Adrenal gland (tissue), 12 donors: ENCODE results near the gene PROX1. TPM values are rescaled to one million over a fixed set of nuclear protein-coding genes. Genes with fewer than 3 reads are reported as not detected.

Source experiments
- DNase-seq, 7 donors: peaks; one replicate each; pipeline ENCODE4 v3.0.0-alpha.2; 2019 to 2020
- H3K27ac ChIP-seq, 5 donors: fragments of 200-600 bp; sonication (generic) in 4 of 5; 1 replicate in 3 of 5; 2 replicates in 2 of 5; pipeline versions ENCODE4 v1.5.1 to v1.8.0; 2016 to 2020; ENCODE audit warnings: mild to moderate bottlenecking in 1 of 5
- H3K27me3 ChIP-seq: fragments of 200-600 bp; 2 replicates; pipeline ENCODE4 v1.8.0; 2021
- H3K36me3 ChIP-seq, 2 donors: fragments of 200-600 bp; replicated peaks in 1 of 2; 1 replicate in 1 of 2; 2 replicates in 1 of 2; pipeline versions ENCODE4 v1.5.1 to v1.8.0; 2018 to 2022
- H3K4me1 ChIP-seq, 2 donors: fragments of 200-600 bp; replicated peaks in 1 of 2; 1 replicate in 1 of 2; 2 replicates in 1 of 2; pipeline versions ENCODE4 v1.5.1 to v1.8.0; 2018 to 2021
- H3K4me3 ChIP-seq, 4 donors: fragments of 200-600 bp; sonication (generic) in 3 of 4; one replicate each; pipeline ENCODE4 v1.5.1; 2016 to 2018
- H3K9me3 ChIP-seq, 3 donors: fragments of 200-600 bp; sonication (generic) in 1 of 3; replicated peaks in 1 of 3; 1 replicate in 2 of 3; 2 replicates in 1 of 3; pipeline versions ENCODE4 v1.5.1 to v1.8.0; 2016 to 2021
- POLR2A ChIP-seq, 2 donors: fragments of 450-650 bp; IDR thresholded peaks; one replicate each; pipeline ENCODE4 v1.6.1; 2017; ENCODE audit warnings: antibody characterized with exemption in 2 of 2, mild to moderate bottlenecking in 2 of 2, moderate library complexity in 1 of 2
- WGBS, 4 donors: extraction: QIAGEN DNeasy Blood & Tissue Kit in 2 of 4; methylation state at CpG; one replicate each; pipeline versions ENCODE4 v1.1.5 to v1.1.7; 2013 to 2017; 5-methylcytosine and 5-hydroxymethylcytosine counted together
- intact Hi-C, 2 donors: fragments of 100-400 bp; cut with DNase I; formaldehyde crosslinking; loops; one replicate each; pipeline versions ENCODE4 v1.14.1 to v1.15.0; 2022 to 2023
- polyA plus RNA-seq, 3 donors: library from polyadenylated mRNA; stranded (reverse); fragments of 200-250 nt in 2 of 3; fragments of 350-450 nt in 1 of 3; fragmentation: Illumina TruSeq in 1 of 3; extraction: RNeasy Lipid Tissue Mini Kit (QIAGEN cat#74804) in 1 of 3; gene quantifications; one replicate each; pipeline ENCODE4 v1.2.3, GENCODE V29; 2013 to 2014
- total RNA-seq, 9 donors: library from RNA; depleted of rRNA in 4 of 9; stranded (reverse); fragments of >200 nt in 4 of 9; fragments of 120-200 nt in 1 of 9; fragmentation: NEBNext Ultra II Directional in 1 of 9; extraction: Animal tissue kit (Norgen Biotek cat#: 25700) in 1 of 9; gene quantifications; one replicate each; pipeline versions ENCODE4 v1.1.0 to v1.2.4, GENCODE V29; 2013 to 2023
- TF ChIP-seq, protein P1 (sequence below), 6 experiments: fragments of 450-650 bp in 4 of 6; fragments of 200-600 bp in 2 of 6; sonication (generic) in 1 of 6; IDR thresholded peaks; 1 replicate in 5 of 6; 2 replicates in 1 of 6; pipeline versions ENCODE4 v1.5.1 to v1.8.0; 2016 to 2021; ENCODE audit warnings: antibody characterized with exemption in 6 of 6, mild to moderate bottlenecking in 2 of 6, moderate library complexity in 1 of 6
- donor health status: healthy with polysubstance abuse.
- donor health status: Bipolar disorder and iron deficiency.
- donor health status: DM: yes; HTN: yes; CAD: no.
- donor health status: DM: no; HTN: no; CAD: no.
- donor health status: DM: no; HTN: no; CAD: no.
- donor health status: DM: yes; HTN: yes; CAD: no.

The PROX1 gene
- total and polyA plus RNA-seq, 12 donors, result 2.6 to 91.7 (median 18.8) TPM

- Histone ChIP-seq H3K4me1 (peaks cover 5 to 20% of the 10 kb centered on the region in 2 donors), H3K9me3 (no peaks in the 10 kb centered on the region), H3K27me3 (no peaks in the 10 kb centered on the region), H3K27ac (no peak overlapping the region), H3K36me3 (no peaks in the 10 kb centered on the region), H3K4me3 (no peak overlapping the region)
- DNase-seq, result no peak
- WGBS, 4 donors, result 53 to 68% (median 59%) methylated on average over 5 of the region's 5 CpGs
- TF ChIP-seq, protein P1, sequence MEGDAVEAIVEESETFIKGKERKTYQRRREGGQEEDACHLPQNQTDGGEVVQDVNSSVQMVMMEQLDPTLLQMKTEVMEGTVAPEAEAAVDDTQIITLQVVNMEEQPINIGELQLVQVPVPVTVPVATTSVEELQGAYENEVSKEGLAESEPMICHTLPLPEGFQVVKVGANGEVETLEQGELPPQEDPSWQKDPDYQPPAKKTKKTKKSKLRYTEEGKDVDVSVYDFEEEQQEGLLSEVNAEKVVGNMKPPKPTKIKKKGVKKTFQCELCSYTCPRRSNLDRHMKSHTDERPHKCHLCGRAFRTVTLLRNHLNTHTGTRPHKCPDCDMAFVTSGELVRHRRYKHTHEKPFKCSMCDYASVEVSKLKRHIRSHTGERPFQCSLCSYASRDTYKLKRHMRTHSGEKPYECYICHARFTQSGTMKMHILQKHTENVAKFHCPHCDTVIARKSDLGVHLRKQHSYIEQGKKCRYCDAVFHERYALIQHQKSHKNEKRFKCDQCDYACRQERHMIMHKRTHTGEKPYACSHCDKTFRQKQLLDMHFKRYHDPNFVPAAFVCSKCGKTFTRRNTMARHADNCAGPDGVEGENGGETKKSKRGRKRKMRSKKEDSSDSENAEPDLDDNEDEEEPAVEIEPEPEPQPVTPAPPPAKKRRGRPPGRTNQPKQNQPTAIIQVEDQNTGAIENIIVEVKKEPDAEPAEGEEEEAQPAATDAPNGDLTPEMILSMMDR (IDR thresholded peaks at IDR 0.05), result no peak
- TF ChIP-seq POLR2A (IDR thresholded peaks at IDR 0.05), result no peak
- intact Hi-C loops, result no loop called here
Observed at GRCh38 chr1:214022229-214022791, 34.5 kb downstream of the PROX1 start.

DNA sequence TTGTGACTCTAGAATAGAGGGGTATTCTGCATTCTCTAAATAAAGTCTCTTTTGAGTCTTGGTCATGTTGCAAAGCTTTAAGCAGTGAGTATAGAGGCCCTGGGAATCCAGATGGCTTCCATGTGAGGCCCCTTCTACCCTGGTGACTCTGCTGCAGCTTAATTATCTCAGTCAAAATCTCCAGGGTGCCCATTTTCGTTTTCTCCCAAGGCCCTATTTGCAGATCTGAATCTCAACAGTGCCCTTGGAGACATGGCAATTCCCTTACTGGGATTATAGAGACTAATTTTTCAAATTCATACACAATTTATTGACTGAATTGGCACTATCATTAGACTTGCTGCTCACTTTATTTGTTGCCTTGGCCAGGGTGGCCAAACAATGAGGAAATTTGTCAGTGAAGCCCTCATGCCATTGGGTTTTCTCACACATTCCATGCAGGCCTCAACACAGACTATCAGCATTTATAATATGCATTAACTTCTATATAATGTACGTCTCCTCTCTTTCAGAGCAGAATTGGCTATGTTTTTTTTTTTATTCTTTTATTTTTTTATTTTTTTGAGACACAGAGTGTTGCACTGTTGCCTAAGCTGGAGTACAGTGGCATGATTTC, 35.1 kb downstream of the PROX1 start:
- WGBS, 4 donors, result 55 to 63% (median 60%) methylated on average over 2 of the region's 2 CpGs
- H3K9me3 ChIP-seq, result no peaks in the 10 kb centered on the region
- no peak overlapping the region for H3K27ac ChIP-seq
- H3K36me3 ChIP-seq, result no peaks in the 10 kb centered on the region
- intact Hi-C loops, result no loop called here
- DNase-seq, result no peak
- H3K4me3 ChIP-seq, result no peak overlapping the region
- peaks cover 7 to 22% of the 10 kb centered on the region in 2 donors for H3K4me1 ChIP-seq
- H3K27me3 ChIP-seq, result no peaks in the 10 kb centered on the region
- no peak for TF ChIP-seq POLR2A (IDR thresholded peaks at IDR 0.05)

DNA sequence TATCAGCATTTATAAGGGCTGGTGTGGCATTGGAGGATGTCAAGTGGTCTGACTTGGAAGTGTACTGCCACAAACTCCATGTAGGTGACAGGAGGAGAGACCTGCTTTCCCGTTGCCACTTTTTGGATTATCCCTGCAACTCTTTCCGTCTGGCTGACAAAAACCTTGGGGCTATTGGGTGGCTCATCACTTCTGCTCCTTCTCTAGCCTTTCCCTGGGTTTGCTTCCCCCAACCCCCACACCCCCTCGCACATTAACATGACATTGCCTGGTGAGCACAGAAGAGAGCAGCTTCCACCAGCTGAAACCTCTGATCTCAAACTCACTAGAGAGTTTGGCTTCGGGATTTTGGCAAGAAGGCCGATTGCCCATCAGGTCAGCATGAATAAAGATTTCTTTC, 39.2 kb downstream of the PROX1 start:
- no peaks in the 10 kb centered on the region for H3K36me3 ChIP-seq
- no peak overlapping the region for H3K4me3 ChIP-seq
- DNase-seq, result peak in 2 of 7 donors; percentile 24 to 25
- 20 to 33% (median 28%) methylated on average over 5 of the region's 5 CpGs for WGBS, 4 donors
- TF ChIP-seq POLR2A (IDR thresholded peaks at IDR 0.05), result no peak
- TF ChIP-seq, protein P1 (IDR thresholded peaks at IDR 0.05), result no peak
- H3K9me3 ChIP-seq, result no peaks in the 10 kb centered on the region
- intact Hi-C loops, result no loop called here
- no peaks in the 10 kb centered on the region for H3K27me3 ChIP-seq
- peak overlapping the region; percentile 27 to 78 (median 59) for H3K27ac ChIP-seq
- peaks cover 21 to 45% of the 10 kb centered on the region in 2 donors for H3K4me1 ChIP-seq

DNA sequence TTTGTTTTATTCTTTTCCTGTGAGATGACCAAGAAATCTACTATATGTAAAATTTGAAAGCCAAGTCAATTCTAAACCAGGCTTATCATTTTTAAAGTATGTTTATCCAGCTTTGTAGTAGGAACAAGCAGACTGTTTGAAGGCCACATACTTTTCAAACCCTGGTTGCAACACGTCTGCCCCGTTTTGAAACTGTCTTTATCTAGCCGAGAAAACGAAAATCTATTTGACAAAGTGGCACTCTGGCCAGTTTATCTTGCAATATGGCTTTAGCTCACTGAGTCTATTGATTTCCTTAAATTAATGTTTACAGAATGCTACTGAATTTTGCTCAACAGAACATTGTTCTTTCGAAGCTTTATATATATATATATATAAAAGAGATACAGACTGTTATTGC, 39.7 kb downstream of the PROX1 start:
- DNase-seq, result peak in 5 of 7 donors; percentile 36 to 71 (median 56)
- no peaks in the 10 kb centered on the region for H3K36me3 ChIP-seq
- no peak overlapping the region for H3K4me3 ChIP-seq
- H3K9me3 ChIP-seq, result no peaks in the 10 kb centered on the region
- intact Hi-C loops, result no loop called here
- H3K27ac ChIP-seq, result peak overlapping the region; percentile 44 to 78 (median 59)
- H3K4me1 ChIP-seq, result peaks cover 21 to 45% of the 10 kb centered on the region in 2 donors
- 28 to 40% (median 39%) methylated on average over 5 of the region's 5 CpGs for WGBS, 4 donors
- TF ChIP-seq POLR2A (IDR thresholded peaks at IDR 0.05), result no peak
- TF ChIP-seq, protein P1 (IDR thresholded peaks at IDR 0.05), result no peak
- no peaks in the 10 kb centered on the region for H3K27me3 ChIP-seq

DNA sequence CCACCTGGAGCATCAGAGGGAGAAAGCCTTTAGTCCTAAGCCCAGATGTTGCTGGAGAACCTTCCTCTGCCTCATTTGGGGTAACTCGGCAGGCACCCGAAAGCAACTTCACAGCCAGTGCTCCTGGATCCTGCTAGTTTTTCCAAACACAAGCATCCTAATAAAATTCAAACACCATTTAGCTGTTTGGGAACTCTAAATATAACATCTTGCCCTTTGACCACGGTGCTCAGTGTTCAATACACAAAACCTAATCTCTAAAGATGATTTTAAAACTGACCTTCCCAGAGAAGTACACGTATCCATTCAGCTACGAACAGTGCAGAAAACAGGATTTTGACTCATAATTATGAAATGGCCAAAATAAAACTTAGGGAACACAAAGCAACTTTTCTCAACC, 40.3 kb downstream of the PROX1 start:
- Histone ChIP-seq H3K4me3 (no peak overlapping the region), H3K36me3 (no peaks in the 10 kb centered on the region), H3K27me3 (no peaks in the 10 kb centered on the region), H3K9me3 (no peaks in the 10 kb centered on the region), H3K27ac (peak overlapping the region in 3 of 5 donors; percentile 44 to 62 (median 62)), H3K4me1 (peaks cover 21 to 45% of the 10 kb centered on the region in 2 donors)
- no peak for DNase-seq
- intact Hi-C loops, result no loop called here
- WGBS, 4 donors, result 56 to 68% (median 62%) methylated on average over 5 of the region's 5 CpGs
- TF ChIP-seq POLR2A (IDR thresholded peaks at IDR 0.05), result no peak
- TF ChIP-seq, protein P1 (IDR thresholded peaks at IDR 0.05), result no peak
